Aorta (tissue), 5 donors: Measurements from ENCODE around the gene AP2A2. TPM values are rescaled to one million over a fixed set of nuclear protein-coding genes. Genes with fewer than 3 reads are reported as not detected.

Source experiments
- ATAC-seq: fragments of 200-7000 bp; cut with Tn5 transposase; one replicate; pipeline ENCODE4 v1.9.1; 2022; ENCODE audit warnings: moderate library complexity; ENCODE audit not compliant: low FRiP score
- DNase-seq, 2 donors: peaks; one replicate each; pipeline ENCODE4 v3.0.0-alpha.2; 2020
- H3K27ac ChIP-seq, 2 donors: one replicate each; pipeline ENCODE4 v1.5.1; 2013; ENCODE audit warnings: low read length in 2 of 2, mild to moderate bottlenecking in 2 of 2, moderate library complexity in 2 of 2, control low read depth in 1 of 2, inconsistent platforms in 1 of 2, low read depth in 1 of 2
- H3K27me3 ChIP-seq, 2 donors: one replicate each; pipeline ENCODE4 v1.6.1; 2013; ENCODE audit warnings: control low read depth in 1 of 2, low read length in 1 of 2, mild to moderate bottlenecking in 1 of 2, moderate library complexity in 1 of 2; ENCODE audit not compliant: insufficient read depth in 2 of 2, control insufficient read depth in 1 of 2
- H3K36me3 ChIP-seq, 2 donors: one replicate each; pipeline ENCODE4 v1.6.1; 2013; ENCODE audit warnings: control low read depth in 1 of 2, low read length in 1 of 2, mild to moderate bottlenecking in 1 of 2; ENCODE audit not compliant: insufficient read depth in 2 of 2, control insufficient read depth in 1 of 2
- H3K4me1 ChIP-seq, 2 donors: one replicate each; pipeline ENCODE4 v1.6.1; 2013; ENCODE audit warnings: low read length in 2 of 2, control low read depth in 1 of 2, mild to moderate bottlenecking in 1 of 2, moderate library complexity in 1 of 2; ENCODE audit not compliant: insufficient read depth in 2 of 2, control insufficient read depth in 1 of 2
- H3K4me3 ChIP-seq, 2 donors: one replicate each; pipeline ENCODE4 v1.5.1; 2013; ENCODE audit warnings: low read length in 2 of 2, control low read depth in 1 of 2, mild to moderate bottlenecking in 1 of 2
- H3K9me3 ChIP-seq: one replicate; pipeline ENCODE4 v1.6.1; 2013; ENCODE audit warnings: mild to moderate bottlenecking, low read length; ENCODE audit not compliant: control insufficient read depth
- WGBS, 2 donors: extraction: QIAGEN DNeasy Blood & Tissue Kit; methylation state at CpG; one replicate each; pipeline ENCODE4 v1.1.7; 2013; 5-methylcytosine and 5-hydroxymethylcytosine counted together
- intact Hi-C, 2 donors: fragments of 100-400 bp; cut with DNase I; formaldehyde crosslinking; loops; one replicate each; pipeline versions ENCODE4 v1.14.2 to v1.15.0; 2022
- polyA plus RNA-seq, 2 donors: library from polyadenylated mRNA; stranded (reverse); fragments of 200-250 nt; gene quantifications; one replicate each; pipeline ENCODE4 v1.2.3, GENCODE V29; 2013
- total RNA-seq, 2 donors: library from RNA; stranded (reverse); fragmentation: NEBNext Ultra II Directional; extraction: Animal tissue kit (Norgen Biotek cat#: 25700); gene quantifications; one replicate each; pipeline ENCODE4 v1.2.1, GENCODE V29; 2021
- donor health status: healthy with polysubstance abuse.
- donor health status: Bipolar disorder and iron deficiency.
- donor health status: DM: no; HTN: no; CAD: no.
- donor health status: DM: no; HTN: no; CAD: no.
- donor health status: DM: yes; HTN: yes; CAD: no.

The AP2A2 gene
- total and polyA plus RNA-seq, 4 donors, result 14.0 to 147 (median 70.3) TPM

- no peak overlapping the region for H3K4me3 ChIP-seq
- ATAC-seq, result no peak
- H3K4me1 ChIP-seq, result no peaks in the 10 kb centered on the region
- H3K27ac ChIP-seq, result no peak overlapping the region
- no peaks in the 10 kb centered on the region for H3K27me3 ChIP-seq
- H3K36me3 ChIP-seq, result peaks cover 0 to 2% of the 10 kb centered on the region in 2 donors
- no peaks in the 10 kb centered on the region for H3K9me3 ChIP-seq
- 93 to 94% methylated on average over 14 of the region's 14 CpGs for WGBS, 2 donors
- DNase-seq, result no peak
- intact Hi-C loops, result no loop called here
These were observed 38.1 kb upstream of the AP2A2 start for GRCh38 chr11:887589-887988.

GRCh38 chr11:888310-889212 is 37.1 kb upstream of the AP2A2 start:
- ATAC-seq (no peak), DNase-seq (no peak)
- Histone ChIP-seq H3K36me3 (peaks cover 0 to 2% of the 10 kb centered on the region in 2 donors), H3K27me3 (no peaks in the 10 kb centered on the region), H3K4me1 (no peaks in the 10 kb centered on the region), H3K9me3 (no peaks in the 10 kb centered on the region), H3K4me3 (no peak overlapping the region), H3K27ac (no peak overlapping the region)
- intact Hi-C loops, result no loop called here
- WGBS, 2 donors, result 90 to 91% methylated on average over 39 to 45 of the region's 45 CpGs

GRCh38 chr11:889257-889656 is 36.4 kb upstream of the AP2A2 start:
- no peak overlapping the region for H3K27ac ChIP-seq
- no peaks in the 10 kb centered on the region for H3K4me1 ChIP-seq
- no peaks in the 10 kb centered on the region for H3K27me3 ChIP-seq
- DNase-seq, result no peak
- H3K4me3 ChIP-seq, result no peak overlapping the region
- 91 to 92% methylated on average over 13 of the region's 13 CpGs for whole genome bisulfite sequencing, 2 donors
- H3K36me3 ChIP-seq, result peaks cover 0 to 2% of the 10 kb centered on the region in 2 donors
- no peaks in the 10 kb centered on the region for H3K9me3 ChIP-seq
- no peak for ATAC-seq
- intact Hi-C loops, result no loop called here

GRCh38 chr11:889687-890475 is 35.8 kb upstream of the AP2A2 start:
- no peak for DNase-seq
- Histone ChIP-seq H3K4me1 (no peaks in the 10 kb centered on the region), H3K27ac (no peak overlapping the region), H3K9me3 (no peaks in the 10 kb centered on the region), H3K4me3 (no peak overlapping the region), H3K36me3 (peaks cover 0 to 2% of the 10 kb centered on the region in 2 donors), H3K27me3 (no peaks in the 10 kb centered on the region)
- intact Hi-C loops, result no loop called here
- no peak for ATAC-seq
- 89 to 92% methylated on average over 32 of the region's 32 CpGs for WGBS, 2 donors

- no peaks in the 10 kb centered on the region for H3K9me3 ChIP-seq
- no peak overlapping the region for H3K4me3 ChIP-seq
- H3K27me3 ChIP-seq, result no peaks in the 10 kb centered on the region
- ATAC-seq (no peak), DNase-seq (no peak)
- intact Hi-C loops, result no loop called here
- H3K27ac ChIP-seq, result no peak overlapping the region
- 69 to 70% methylated on average over 13 to 27 of the region's 27 CpGs for WGBS, 2 donors
- peaks cover 0 to 2% of the 10 kb centered on the region in 2 donors for H3K36me3 ChIP-seq
- H3K4me1 ChIP-seq, result no peaks in the 10 kb centered on the region
These were observed 34.7 kb upstream of the AP2A2 start for GRCh38 chr11:890794-891540.

GRCh38 chr11:893008-893654 is 32.5 kb upstream of the AP2A2 start:
- intact Hi-C loops, result no loop called here
- WGBS, 2 donors, result 86% methylated on average over 13 of the region's 13 CpGs
- peaks cover 0 to 2% of the 10 kb centered on the region in 2 donors for H3K36me3 ChIP-seq
- no peak overlapping the region for H3K27ac ChIP-seq
- no peaks in the 10 kb centered on the region for H3K4me1 ChIP-seq
- no peaks in the 10 kb centered on the region for H3K9me3 ChIP-seq
- no peak for DNase-seq
- H3K27me3 ChIP-seq, result no peaks in the 10 kb centered on the region
- ATAC-seq, result no peak
- no peak overlapping the region for H3K4me3 ChIP-seq

GRCh38 chr11:894575-895201 is 31.0 kb upstream of the AP2A2 start:
- intact Hi-C loops, result no loop called here
- H3K4me1 ChIP-seq, result no peaks in the 10 kb centered on the region
- ATAC-seq, result no peak
- no peaks in the 10 kb centered on the region for H3K36me3 ChIP-seq
- WGBS, 2 donors, result 85% methylated on average over 11 to 12 of the region's 12 CpGs
- H3K4me3 ChIP-seq, result no peak overlapping the region
- H3K27ac ChIP-seq, result no peak overlapping the region
- no peak for DNase-seq
- no peaks in the 10 kb centered on the region for H3K9me3 ChIP-seq
- no peaks in the 10 kb centered on the region for H3K27me3 ChIP-seq
